C4-2B (cell line): ENCODE measurements around the gene NPRL2.

Experiments used
- ZFX ChIP-seq: fragments of 450-650 bp; IDR thresholded peaks from 2 replicates; pipeline ENCODE4 v1.6.1; 2017
- TF ChIP-seq, protein P1 (sequence below): fragments of 450-650 bp; conservative IDR thresholded peaks from 2 replicates; pipeline ENCODE4 v1.5.1; 2017; ENCODE audit warnings: mild to moderate bottlenecking

DNA sequence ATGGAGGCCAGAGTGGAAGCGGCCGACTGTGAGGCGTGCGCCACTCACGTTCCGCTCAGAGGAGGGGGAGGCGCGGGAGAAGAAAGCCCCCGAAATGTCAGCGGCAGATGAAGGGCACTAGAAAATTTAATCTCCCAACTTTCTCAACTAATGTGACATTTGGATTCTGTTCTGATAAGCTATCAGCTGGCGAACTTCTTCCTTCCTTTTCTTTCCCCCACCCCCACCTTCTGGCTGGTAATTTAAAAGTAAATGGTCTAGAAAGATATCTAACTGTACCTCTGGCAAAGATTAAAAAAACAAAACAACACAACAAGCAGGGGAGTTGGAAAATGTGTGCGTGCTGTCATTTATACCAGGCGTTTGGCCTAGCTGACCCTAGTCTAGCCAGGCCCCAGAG is 35.2 kb upstream of the NPRL2 start:
- TF ChIP-seq, protein P1, sequence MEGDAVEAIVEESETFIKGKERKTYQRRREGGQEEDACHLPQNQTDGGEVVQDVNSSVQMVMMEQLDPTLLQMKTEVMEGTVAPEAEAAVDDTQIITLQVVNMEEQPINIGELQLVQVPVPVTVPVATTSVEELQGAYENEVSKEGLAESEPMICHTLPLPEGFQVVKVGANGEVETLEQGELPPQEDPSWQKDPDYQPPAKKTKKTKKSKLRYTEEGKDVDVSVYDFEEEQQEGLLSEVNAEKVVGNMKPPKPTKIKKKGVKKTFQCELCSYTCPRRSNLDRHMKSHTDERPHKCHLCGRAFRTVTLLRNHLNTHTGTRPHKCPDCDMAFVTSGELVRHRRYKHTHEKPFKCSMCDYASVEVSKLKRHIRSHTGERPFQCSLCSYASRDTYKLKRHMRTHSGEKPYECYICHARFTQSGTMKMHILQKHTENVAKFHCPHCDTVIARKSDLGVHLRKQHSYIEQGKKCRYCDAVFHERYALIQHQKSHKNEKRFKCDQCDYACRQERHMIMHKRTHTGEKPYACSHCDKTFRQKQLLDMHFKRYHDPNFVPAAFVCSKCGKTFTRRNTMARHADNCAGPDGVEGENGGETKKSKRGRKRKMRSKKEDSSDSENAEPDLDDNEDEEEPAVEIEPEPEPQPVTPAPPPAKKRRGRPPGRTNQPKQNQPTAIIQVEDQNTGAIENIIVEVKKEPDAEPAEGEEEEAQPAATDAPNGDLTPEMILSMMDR = no peak
- no peak for TF ChIP-seq ZFX
